ENCODE results near the gene KRTAP10-3.

The KRTAP10-3 gene

DNA sequence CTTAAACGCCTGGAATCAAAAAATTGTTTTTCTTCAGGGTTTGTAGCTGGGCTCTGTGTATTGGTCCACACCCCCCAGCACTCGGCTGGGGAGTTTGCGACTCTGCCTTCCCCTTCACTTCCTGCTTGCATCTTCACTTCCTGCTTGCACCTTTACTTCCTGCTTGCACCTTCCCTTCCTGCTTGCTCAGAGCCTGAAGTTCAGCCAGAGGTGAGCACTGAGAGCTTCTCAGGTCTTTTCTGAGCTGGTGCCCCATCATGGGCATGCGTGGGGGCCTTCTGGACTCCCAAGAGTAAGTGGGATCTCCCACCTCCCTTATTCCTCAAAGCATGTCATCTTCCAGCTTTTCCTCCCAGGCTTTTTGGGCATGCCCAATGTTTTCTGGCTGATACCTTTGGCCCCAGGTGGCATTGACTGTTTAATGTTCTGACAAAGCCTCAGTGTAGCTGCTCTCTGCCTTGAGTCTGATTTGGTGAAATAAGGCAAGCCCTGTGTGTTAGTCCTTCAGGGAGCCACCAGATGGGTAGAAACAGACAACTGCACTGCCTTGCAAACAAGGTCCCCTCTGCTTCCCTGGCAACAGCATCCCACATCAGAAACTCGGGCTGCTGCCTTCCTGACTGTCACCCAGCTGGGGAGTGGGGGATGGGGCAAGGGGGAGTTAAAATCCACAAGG, 10.8 kb downstream of the KRTAP10-3 start:
- no peak for DNase-seq (ENCODE audit: low spot score)

DNA sequence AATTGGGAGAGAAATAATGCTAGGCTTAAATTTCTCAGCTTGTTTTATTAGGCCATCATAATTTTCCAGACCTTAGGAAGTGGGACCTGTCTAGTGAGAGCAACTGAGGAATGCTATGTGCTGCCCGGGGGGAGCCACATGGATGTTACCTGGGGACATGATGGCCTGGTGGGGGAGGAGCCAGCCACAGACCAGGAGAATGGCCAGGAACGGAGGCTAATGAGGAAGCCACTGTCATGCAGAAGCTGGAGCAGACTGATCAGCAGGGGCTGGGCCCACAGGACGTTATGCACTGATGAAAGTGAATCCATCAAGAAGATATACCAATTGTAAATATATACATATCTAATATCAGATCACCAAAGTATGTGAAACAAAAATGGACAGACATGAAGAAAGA, 14.0 kb downstream of the KRTAP10-3 start:
- no peak for DNase-seq (ENCODE audit: low spot score)

DNA sequence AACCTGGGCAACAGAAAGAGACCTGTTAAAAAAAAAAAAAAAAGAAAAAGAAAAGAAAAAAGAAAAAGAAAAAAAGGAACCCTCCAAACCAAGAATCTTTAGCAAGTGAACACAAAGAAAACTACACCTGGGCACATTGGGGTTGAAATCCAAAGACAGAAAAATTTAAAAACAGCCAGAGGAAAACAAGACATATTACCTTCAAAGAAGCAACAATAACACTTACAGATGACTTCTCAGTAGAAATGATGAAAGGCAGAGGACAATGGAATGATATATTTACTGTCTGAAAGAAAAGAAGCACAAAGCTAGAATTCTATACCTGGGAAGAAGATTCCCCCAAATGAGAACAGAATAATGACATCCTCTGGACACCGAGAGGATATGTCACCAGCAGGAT, 15.9 kb downstream of the KRTAP10-3 start:
- DNase-seq (ENCODE audit: low spot score) = no peak

DNA sequence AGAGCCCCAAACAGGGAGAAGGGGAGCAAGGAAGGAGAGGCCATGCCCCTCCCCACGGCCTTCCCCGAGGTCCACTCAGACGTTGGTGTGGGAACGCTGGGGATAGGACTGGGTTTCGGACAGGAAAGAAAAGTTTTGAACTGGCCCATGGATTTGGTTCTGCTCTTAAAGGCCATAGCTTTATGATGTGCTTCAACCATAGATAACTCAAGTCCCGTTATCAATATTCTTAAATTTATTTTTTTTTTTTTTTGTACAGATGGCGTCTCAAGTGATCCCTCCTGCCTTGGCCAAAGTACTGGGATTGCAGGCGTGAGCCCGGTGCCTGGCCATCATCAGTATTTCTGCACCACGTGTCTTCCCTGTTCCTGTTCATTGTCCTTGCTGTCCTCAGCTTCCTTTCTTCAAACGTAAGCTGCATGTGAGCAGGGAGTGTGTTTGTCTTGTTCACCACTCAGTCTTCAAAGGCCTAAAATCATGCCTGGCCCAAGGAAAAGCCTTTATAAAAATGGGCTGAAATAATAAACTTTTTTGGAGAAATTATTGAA, 17.8 kb downstream of the KRTAP10-3 start:
- DNase-seq (ENCODE audit: low spot score) = no peak

DNA sequence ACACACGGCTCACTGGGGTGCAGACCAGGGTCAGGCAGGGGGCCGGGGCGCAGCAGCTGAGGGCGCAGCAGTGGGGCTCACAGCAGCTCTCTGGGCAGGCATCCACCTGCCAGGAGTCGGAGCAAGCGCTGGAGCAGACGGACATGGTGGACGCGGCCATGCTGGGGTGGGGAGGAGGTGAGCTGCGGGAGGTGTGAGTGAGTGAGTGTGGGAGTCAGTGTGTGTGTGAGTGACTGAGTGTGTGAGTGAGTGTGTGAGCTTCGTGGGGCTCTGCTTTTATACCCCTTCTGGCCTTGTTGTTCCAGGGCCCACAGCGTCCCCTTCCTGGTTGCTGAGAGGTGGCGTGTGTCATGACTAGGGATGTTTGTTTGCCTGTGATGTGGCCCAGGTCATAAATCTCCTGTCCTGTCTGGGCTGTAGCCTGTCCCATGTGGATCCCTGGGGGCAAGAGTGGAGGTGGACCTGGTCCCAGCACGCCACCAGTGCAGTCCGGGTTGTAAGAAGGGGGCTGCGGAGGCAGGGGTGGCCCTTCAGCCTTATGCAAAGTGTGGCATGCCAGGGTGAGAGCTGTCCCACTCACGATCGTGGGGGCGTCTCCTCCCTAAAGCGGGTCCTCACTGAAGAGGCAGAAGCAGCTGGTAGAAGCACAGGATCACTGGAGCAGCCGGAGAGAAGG, 18.5 kb downstream of the KRTAP10-3 start, which contains the start of gene KRTAP10-1:
Gene KRTAP10-1, minus strand, starts transcription at position 205 of the 676 bp plus-strand sequence. Its CDS starts 45 bp downstream, at position 160.
- DNase-seq (ENCODE audit: low spot score) = no peak

DNA sequence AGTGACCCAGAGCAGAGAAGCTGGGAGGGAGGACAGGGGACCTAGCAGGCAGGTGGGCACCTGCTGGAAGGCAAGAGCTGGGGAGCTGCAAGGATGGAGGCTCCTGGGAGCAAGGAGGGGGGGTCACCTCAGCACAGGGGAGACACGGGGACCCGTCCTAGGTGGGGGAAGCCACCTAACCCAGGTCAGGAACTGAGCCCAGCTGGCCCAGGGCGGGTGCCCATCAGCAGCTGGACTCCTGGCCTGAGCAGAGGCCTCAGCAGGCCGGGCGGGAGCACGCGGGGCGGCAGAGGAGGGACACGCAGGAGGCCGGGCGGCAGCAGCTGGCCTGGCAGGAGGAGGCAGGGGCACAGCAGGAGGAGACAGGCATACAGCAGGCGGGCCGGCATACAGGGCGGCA, 19.5 kb downstream of the KRTAP10-3 start:
- no peak for DNase-seq (ENCODE audit: low spot score)

DNA sequence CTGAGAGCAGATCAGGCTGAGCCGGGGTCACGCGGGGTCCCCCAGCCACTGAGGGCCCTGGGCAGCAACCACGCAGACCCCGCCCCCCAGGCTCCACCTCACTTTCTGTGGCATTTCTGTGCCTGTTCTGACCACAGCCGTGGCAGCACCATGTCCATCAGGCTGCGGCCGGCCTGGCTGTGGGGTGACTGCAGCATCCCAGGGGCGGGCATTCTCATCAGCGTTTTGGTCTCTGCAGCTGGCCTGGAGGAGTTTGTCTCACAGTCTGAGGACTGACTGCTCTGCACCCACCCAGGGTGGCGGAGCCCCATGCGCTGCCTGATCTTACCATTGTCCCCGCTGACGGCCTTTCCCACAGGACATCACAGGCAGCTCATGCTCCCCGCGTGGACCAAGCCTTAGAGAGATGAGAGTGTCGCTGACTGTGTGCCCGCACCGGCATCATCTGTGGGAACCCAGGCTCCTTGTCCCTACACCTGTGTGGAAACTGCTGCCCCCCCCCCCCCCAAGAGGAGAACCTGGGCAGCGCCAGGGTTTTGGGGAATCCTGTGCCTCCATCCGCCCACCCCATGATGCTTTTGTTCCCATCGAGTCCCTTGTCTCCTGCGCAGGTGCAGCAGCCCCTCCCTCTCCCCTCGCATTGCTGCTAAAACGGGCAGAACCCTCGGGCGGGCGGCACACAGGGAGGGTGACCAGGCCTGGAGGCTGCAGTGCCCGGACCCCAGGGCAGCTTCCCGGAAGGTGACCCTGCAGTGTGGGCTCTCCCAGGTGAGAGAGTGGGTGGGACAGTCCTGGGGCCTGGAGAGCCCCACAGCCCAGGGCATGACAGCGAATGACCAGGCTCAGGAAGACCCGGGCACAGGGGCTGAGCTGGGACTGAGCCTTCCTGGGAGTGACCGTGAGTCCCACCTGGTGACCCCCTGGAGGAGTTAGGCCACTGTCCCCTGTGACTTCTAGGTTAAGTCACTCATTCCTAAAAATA, 20.4 kb downstream of the KRTAP10-3 start:
- DNase-seq (ENCODE audit: low spot score) = no peak

DNA sequence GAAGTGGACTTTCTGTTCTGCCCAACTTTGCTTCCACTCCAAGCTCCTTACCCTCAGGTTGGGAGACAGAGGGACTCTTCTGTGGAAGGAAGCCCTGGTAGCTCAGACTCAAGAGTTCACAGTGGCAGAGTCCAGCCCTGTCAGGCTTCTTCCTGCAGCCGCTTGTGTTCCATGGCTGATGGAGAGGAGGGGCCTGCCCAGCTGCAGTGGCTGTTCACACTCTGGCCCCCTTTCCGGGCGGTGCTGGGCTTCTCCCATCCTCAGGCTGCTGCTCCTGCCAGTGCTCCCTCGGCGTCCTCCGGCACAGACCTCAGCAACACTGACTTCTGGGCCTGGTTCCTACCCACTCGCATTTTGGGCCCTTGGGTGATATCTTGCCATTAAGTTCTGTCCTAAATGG, 22.6 kb downstream of the KRTAP10-3 start:
- no peak for DNase-seq (ENCODE audit: low spot score)

DNA sequence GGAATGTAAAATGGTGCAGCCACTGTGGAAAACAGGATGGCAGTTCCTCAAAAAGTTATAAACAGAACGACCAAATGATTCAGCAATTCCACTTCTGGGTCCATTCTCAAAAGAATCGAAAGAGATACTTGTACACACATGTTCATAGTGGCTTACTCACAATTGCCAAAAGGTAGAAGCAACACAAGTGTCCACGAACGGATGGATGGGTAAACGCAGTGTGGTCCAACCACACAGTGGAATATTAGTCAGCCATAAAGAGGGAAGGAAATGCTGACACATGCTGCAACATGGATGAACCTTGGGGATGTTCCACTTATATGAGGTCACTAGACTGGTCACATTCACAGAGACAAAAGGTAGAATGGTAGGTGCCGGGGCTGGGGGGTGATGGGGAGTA, 23.9 kb downstream of the KRTAP10-3 start:
- DNase-seq (ENCODE audit: low spot score) = no peak

DNA sequence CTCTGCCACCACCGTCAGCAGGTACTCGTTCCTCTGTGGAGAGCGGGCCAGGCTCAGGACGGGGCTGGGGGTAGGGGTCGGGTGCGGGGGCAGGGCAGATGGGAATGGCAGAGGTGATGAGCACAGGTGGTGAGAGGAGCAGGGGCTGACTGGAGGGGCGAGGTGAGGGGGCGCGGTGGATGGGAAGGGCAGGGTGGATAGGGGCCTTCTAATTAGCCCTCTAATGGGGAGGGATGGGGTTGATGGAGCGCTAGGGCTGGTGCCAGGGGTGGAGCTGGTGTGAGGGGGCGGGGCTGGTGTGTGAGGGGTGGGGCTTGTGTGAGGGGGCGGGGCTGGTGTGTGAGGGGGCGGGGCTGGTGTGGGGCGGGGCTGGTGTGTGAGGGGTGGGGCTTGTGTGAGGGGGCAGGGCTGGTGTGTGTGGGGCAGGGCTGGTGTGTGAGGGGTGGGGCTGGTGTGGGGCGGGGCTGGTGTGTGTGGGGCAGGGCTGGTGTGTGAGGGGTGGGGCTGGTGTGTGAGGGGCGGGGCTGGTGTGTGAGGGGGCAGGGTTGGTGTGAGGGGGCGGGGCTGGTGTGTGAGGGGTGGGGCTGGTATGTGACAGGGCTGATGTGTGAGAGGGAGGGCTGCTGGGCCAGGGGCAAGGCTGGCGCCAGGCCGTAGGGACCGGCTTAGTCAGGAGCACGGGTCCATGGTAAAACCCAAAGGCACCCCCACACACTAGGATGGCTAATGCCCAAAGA, 24.5 kb downstream of the KRTAP10-3 start:
- no peak for DNase-seq (ENCODE audit: low spot score)

DNA sequence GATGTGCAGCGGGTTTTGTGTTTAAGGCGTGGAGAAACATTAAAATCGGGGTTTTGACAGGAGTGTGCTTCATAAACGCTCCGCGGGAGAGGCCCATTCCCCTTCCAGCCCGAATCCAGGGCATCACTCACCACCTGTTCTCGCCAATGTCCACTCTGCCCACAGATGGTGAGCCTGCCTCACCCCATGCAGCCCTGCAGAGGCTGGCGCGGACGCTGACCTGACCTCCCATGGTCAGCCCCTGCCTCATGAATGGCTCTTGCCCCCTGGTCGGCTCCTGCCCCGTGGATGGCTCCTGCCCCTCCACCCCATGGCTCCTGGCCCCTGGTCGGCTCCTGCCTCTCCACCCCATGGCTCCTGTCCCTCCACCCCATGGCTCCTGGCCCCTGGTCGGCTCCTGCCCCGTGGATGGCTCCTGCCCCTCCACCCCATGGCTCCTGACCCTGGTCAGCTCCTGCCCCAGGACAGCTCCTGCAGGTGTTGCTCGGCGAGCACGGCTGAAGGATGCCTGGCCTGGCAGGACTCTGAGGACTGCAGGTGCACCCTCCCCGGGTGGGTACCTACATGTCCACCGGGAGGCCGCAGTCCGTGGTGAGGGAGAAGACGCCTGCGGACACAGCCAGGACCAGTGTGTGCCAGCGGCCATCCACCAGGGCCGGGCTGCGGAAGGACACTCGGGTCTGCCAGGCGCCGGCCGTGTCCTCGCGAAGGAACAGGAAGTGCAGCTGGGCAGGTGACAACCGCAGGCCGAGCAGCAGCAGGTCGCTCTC, 25.3 kb downstream of the KRTAP10-3 start:
- no peak for DNase-seq (ENCODE audit: low spot score)

DNA sequence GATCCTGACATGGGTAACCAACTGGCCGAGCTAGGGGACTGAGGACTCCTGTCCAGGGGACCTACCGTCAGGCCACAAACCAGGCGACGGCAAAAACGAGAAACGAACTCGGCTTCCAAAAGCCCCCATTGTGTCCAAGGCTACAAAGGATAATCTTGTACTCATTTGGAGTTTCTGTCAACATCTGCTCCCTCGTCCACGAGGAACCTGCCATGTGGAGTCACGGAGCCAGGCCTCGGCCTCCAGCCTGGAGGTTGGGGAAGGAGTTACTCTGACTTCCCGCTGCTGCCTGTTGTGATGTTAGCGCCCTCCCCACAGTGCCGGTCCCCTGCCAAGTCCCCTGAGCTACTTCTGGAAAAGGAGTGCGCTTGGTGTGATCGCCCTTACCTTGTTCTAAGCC, 25.9 kb downstream of the KRTAP10-3 start:
- no peak for DNase-seq (ENCODE audit: low spot score)

DNA sequence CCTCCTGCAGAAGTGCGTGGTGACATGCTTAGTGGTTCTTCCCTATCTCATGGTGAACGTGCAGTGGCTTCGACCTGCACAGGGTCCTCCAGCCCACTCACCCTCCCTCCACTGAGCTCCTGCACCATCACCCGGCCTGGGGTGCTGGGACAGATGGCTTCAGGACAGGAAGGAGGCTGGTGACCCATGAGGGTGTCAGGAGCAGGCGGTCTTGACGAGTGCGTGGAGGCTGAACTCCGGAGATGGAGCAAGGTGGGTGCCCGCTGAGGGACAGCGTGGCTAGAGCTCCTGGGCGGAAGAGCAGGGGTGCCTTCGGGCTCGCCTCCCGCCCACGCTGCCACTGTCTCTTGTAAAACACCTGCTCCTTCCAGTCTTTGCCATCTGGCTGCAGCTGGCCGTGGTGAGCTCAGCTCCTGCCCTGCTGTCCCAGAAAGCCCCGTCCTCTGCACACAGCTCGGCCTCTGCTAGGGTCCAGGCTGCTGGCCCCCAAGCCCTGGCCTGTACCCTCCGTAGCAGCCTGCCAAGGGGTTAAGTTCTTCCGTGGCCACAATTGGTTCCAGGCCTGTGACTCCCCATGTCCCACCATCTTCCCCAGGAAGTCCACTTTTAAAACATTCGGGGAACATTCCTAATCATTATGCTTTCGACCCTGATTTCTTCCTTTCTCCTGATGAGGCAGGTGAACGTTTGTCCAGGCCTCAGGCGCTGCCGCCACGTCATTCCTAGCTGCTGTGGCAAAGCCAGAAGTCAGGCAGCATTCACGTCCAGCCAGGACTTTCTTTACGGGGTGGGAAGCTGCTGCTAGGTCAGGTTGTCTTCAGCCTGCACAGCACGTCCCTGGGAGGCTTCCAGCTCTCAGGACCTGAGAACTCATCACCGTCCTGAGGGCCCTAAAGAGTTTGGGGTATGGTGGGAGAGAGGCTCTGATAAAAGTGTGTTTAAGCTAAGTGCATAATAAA, 26.7 kb downstream of the KRTAP10-3 start:
- no peak for DNase-seq (ENCODE audit: low spot score)

DNA sequence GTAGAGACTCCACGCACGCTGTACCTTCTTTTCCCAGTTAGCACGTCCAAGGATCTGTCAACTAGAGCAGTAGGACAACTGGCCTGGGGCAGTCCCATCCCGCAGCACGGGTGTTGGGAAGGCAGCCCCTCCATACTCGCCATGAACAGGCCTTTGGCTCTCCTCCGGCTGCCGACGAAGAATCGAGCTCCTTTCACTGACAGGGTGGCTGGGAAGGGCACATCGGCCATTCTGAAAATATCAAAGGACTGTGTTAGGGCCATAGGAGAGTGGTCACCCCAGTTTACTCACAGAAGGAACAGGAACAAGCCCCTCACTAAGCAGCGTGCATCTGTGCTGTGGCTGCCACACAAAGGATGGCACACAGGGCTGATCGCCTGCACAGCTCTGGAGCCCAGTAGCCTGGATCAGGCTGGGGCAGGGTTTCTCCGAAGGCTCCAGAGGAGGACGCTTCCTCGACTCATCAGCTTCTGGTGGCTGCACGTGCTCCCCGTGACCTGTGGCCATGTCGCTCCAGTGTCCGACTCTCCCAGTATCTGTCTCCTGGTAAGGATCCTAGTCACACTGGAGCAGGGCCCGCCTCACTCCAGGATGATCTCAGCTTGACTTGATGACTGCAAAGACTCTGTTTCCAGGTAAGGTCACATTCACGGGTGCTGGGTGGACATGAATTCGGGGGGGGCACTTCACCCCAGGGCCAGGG, 27.5 kb downstream of the KRTAP10-3 start:
- no peak for DNase-seq (ENCODE audit: low spot score)

DNA sequence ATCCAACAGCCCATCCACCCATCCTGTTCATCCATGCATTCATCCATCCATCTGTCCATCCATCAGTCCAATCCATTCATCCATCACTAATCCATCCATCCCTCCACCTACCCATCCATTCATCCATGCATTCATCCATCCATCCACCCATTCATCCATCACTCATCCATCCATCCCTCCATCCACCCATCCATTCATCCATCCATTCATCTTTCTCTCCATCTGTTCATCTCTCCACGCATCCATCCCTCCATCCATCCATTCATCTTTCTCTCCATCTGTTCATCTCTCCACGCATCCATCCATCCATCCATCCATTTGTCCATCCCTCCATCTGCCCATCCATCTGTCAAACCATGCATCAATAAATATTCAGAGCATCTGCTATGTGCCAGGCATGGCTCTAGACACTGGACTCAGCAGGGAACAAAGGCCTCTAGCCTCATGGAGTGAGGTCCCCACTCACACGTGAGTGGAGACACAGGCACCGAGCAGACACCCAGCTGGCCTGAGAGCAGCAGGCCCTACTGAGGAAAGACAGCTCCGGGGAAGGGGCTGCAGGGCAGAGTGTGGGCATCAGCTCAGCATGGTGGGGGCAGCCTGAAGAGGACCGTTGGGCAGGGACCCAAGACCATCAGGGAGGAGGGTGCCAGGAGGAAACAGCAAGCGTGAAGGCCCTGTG, 28.2 kb downstream of the KRTAP10-3 start:
- DNase-seq (ENCODE audit: low spot score) = no peak

DNA sequence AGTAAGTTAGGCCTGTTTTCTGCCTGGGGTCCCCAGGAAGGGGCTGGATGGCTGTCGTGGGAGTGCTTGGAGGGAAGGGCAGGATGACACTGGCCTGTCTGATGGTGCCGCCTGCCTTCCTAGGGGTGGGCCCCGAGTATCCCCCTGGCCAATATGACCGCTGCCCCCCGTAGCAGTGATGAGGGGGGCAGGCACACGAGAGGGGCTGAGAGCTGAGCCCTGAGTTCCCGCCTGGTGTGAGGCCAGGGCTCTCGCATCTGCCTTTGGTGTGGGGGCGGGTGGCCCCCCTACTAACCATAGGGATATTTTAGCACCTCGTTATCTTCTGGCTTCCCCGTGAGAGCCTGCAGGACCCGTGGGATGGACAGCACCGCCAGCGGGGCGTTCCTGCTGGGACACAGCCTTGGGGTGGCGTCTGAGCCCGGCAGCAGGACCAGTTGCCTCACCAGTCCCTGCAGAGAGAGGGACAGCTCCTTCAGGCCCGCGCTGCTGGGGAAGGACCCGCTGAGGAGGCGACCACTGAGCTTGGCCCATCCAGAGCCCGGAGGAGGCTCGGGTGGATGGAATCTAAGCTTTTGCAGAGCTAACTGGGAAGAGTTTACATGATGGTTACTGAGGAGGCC, 29.0 kb downstream of the KRTAP10-3 start:
- DNase-seq (ENCODE audit: low spot score) = no peak

DNA sequence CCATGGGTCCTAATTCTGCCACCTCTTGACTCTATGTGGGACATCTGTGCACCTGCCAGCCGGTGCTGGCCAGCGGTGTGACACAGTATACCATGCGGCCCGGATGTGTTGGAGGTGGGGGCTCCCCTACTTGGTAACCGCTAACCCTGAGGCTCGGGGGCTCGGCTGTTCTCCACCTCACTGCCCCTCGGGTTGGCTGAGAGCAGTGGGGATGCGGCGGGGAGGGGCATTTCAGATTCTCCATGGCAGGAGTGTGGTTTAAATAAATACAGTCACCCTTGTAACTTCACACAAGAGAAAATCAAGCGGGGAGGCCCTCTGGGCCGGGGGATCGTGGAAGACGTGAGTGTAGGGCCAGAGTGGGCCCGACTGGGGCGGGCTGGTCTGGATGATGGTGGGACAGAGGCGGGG, 29.6 kb downstream of the KRTAP10-3 start:
- no peak for DNase-seq (ENCODE audit: low spot score)

DNA sequence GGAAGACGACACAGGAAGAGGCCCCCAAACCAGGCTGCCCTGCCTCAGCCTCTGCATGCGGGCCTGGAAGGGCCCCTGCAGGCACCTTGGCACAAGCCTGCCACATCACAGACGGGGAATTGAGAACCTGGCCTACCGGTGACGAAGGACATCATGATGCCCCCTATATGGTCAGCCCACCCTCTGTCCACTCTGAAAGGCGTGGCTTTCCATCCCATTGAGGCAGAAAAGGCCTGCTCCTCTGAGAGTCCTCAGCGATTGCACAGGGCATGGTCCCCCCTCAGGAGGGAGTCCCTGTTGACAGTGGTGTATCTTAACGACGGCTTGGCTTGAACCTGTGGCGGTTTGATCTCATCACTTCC, 30.0 kb downstream of the KRTAP10-3 start:
- no peak for DNase-seq (ENCODE audit: low spot score)

Data from kidney tubule cell (primary cell).